Fibroblast of gingiva (primary cell): Measurements from ENCODE around the gene PRF1.
"Not testable (repeated sequence)": the region's sequence is repeated elsewhere in the genome, so short reads cannot be mapped to it uniquely, and the experiment has no call there.

Source experiments
- DNase-seq: peaks from one replicate; pipeline ENCODE4 v3.0.0-alpha.2; 2011; ENCODE audit warnings: low read depth

Gene PRF1

GRCh38 chr10:70617798-70618568 is 15.4 kb upstream of the PRF1 start:
- DNase-seq: no peak

- no peak for DNase-seq
Measured at GRCh38 chr10:70616761-70617160, 14.2 kb upstream of the PRF1 start.

GRCh38 chr10:70615784-70616522 is 13.4 kb upstream of the PRF1 start:
- no peak for DNase-seq

GRCh38 chr10:70615211-70615610 is 12.7 kb upstream of the PRF1 start:
- no peak for DNase-seq

- not testable (repeated sequence) for DNase-seq
Measured at GRCh38 chr10:70614364-70614763, 11.8 kb upstream of the PRF1 start.

GRCh38 chr10:70613941-70614340 is 11.4 kb upstream of the PRF1 start:
- no peak for DNase-seq

GRCh38 chr10:70607936-70608335 is 5.4 kb upstream of the PRF1 start:
- DNase-seq: no peak

GRCh38 chr10:70605161-70605560 is 2.6 kb upstream of the PRF1 start:
- no peak for DNase-seq

- no peak for DNase-seq
Measured at GRCh38 chr10:70604106-70604505, 1.6 kb upstream of the PRF1 start.

GRCh38 chr10:70603449-70603801 is 884 bp upstream of the PRF1 start:
- no peak for DNase-seq

- DNase-seq: no peak
Measured at GRCh38 chr10:70601746-70602145, 795 bp downstream of the PRF1 start.

- DNase-seq: no peak
Measured at GRCh38 chr10:70600512-70601395, 1.8 kb downstream of the PRF1 start.

GRCh38 chr10:70599791-70600190 is 2.8 kb downstream of the PRF1 start:
- no peak for DNase-seq

- DNase-seq: no peak
Measured at GRCh38 chr10:70599319-70599718, 3.2 kb downstream of the PRF1 start.

- no peak for DNase-seq
Measured at GRCh38 chr10:70598857-70599295, 3.7 kb downstream of the PRF1 start.

GRCh38 chr10:70597856-70598815 is 4.4 kb downstream of the PRF1 start:
- DNase-seq: no peak

GRCh38 chr10:70596860-70597809 is 5.4 kb downstream of the PRF1 start:
- no peak for DNase-seq

- DNase-seq: no peak
Measured at GRCh38 chr10:70596110-70596798, 6.3 kb downstream of the PRF1 start.

- DNase-seq: no peak
Measured at GRCh38 chr10:70595566-70596016, 7.0 kb downstream of the PRF1 start.

GRCh38 chr10:70594161-70594560 is 8.4 kb downstream of the PRF1 start:
- DNase-seq: no peak
